HepG2 (cell line): Measurements from ENCODE around the gene CHST12. TPM values are rescaled to one million over a fixed set of nuclear protein-coding genes. Genes with fewer than 3 reads are reported as not detected.

Source experiments
- ATAC-seq: fragments of 200-7000 bp; cut with Tn5 transposase; 3 replicates; pipeline ENCODE4 v1.9.1; 2020; ENCODE audit warnings: mild to moderate bottlenecking, moderate library complexity
- BruUV-seq: library from RNA; stranded (reverse); fragments of 400-500 nt; replicated peaks from 2 replicates; lab custom pipeline; 2021; lab: Mats Ljungman, UMichigan
- CTCF ChIA-PET: fragments of 300-600 bp; formaldehyde crosslinking; extraction: SDS; loops from one replicate; lab custom pipeline; 2021; ENCODE audit warnings: low total read pairs, inconsistent platforms, low intra/inter-chr PET ratio; lab: Yijun Ruan, JAX
- POLR2A ChIA-PET: fragments of 350-600 bp; sonication (Branson Sonifier 250); formaldehyde crosslinking; loops from one replicate; lab custom pipeline; 2020; ENCODE audit warnings: antibody characterized with exemption, inconsistent platforms; lab: Yijun Ruan, JAX
- DNase-seq: peaks from one replicate; pipeline ENCODE4 v3.0.0-alpha.2; 2015; ENCODE audit warnings: low spot score
- FAIRE-seq: peaks from 3 replicates; lab custom pipeline; 2011; peaks lifted over from hg19 to GRCh38; lab: Jason Lieb, UNC
- H2AFZ ChIP-seq: one replicate; pipeline ENCODE4 v1.6.1; 2011; ENCODE audit warnings: low read length, inconsistent platforms
- H3K27ac ChIP-seq: fragments of 300-600 bp; 3 replicates; pipeline ENCODE4 v1.8.0; 2011; ENCODE audit warnings: mixed run types, mild to moderate bottlenecking, mixed read lengths, low read length, inconsistent platforms; ENCODE audit not compliant: insufficient read depth; ENCODE audit errors: extremely low read length
- H3K27me3 ChIP-seq, 2 experiments: fragments of 200-600 bp in 1 of 2; 2 replicates in 1 of 2; 3 replicates in 1 of 2; pipeline versions ENCODE4 v1.6.0 to v1.8.0; 2011; ENCODE audit warnings: low read length in 2 of 2, mild to moderate bottlenecking in 2 of 2, moderate library complexity in 2 of 2, inconsistent platforms in 1 of 2; ENCODE audit not compliant: insufficient read depth in 2 of 2, control insufficient read depth in 1 of 2
- H3K36me3 ChIP-seq, 2 experiments: fragments of 200-600 bp in 1 of 2; replicated peaks in 1 of 2; 2 replicates in 1 of 2; 3 replicates in 1 of 2; pipeline versions ENCODE4 v1.5.1 to v1.8.0; 2011; ENCODE audit warnings: low read length in 2 of 2, inconsistent platforms in 1 of 2; ENCODE audit not compliant: insufficient read depth in 2 of 2, control insufficient read depth in 1 of 2
- H3K4me1 ChIP-seq: 2 replicates; pipeline ENCODE4 v1.5.1; 2012; ENCODE audit warnings: low read length, inconsistent platforms; ENCODE audit not compliant: insufficient read depth
- H3K4me2 ChIP-seq: 2 replicates; pipeline ENCODE4 v1.6.0; 2011; ENCODE audit warnings: low read depth, low read length, inconsistent platforms
- H3K4me3 ChIP-seq, 3 experiments: fragments of 200-600 bp in 1 of 3; sonication (generic), shearing (Covaris generic) in 1 of 3; replicated peaks in 1 of 3; 2 replicates each; pipeline ENCODE4 v1.5.1; 2011 to 2016; ENCODE audit warnings: low read length in 3 of 3, inconsistent platforms in 2 of 3, low read depth in 2 of 3, mild to moderate bottlenecking in 2 of 3, control low read depth in 1 of 3, mixed read lengths in 1 of 3; ENCODE audit not compliant: insufficient read depth in 1 of 3
- H3K79me2 ChIP-seq: one replicate; pipeline ENCODE4 v1.6.1; 2011; ENCODE audit warnings: low read length, inconsistent platforms; ENCODE audit not compliant: insufficient read depth
- H3K9ac ChIP-seq: 2 replicates; pipeline ENCODE4 v1.6.0; 2011; ENCODE audit warnings: mild to moderate bottlenecking, low read depth, low read length, inconsistent platforms; ENCODE audit not compliant: insufficient read depth
- H3K9me3 ChIP-seq: 2 replicates; pipeline ENCODE4 v1.5.1; 2012; ENCODE audit warnings: mild to moderate bottlenecking, low read length
- H4K20me1 ChIP-seq: 2 replicates; pipeline ENCODE4 v1.6.0; 2011; ENCODE audit warnings: inconsistent platforms, mild to moderate bottlenecking, low read length, moderate library complexity; ENCODE audit not compliant: insufficient read depth
- AKAP8 ChIP-seq: sonication (generic); formaldehyde crosslinking; IDR thresholded peaks from 2 replicates; pipeline ENCODE4 v1.5.1; 2020; ENCODE audit warnings: mild to moderate bottlenecking, missing genetic modification reagents
- ARID2 ChIP-seq: sonication (generic); formaldehyde crosslinking; IDR thresholded peaks from 2 replicates; pipeline ENCODE4 v1.8.1; 2022; ENCODE audit warnings: mild to moderate bottlenecking, missing genetic modification reagents, borderline replicate concordance
- CBFB ChIP-seq: sonication (generic); formaldehyde crosslinking; IDR thresholded peaks from 2 replicates; pipeline ENCODE4 v1.4.0; 2020; ENCODE audit warnings: missing genetic modification reagents
- CHD4 ChIP-seq: fragments of 200-600 bp; sonication (generic); IDR thresholded peaks from 2 replicates; pipeline ENCODE4 v1.7.0; 2017; ENCODE audit warnings: mild to moderate bottlenecking, low read length, borderline replicate concordance
- ETV5 ChIP-seq: IDR thresholded peaks from 2 replicates; pipeline ENCODE4 v1.6.1; 2018; ENCODE audit warnings: missing biosample characterization, missing genetic modification reagents, inconsistent platforms, borderline replicate concordance
- FLYWCH1 ChIP-seq: sonication (generic); formaldehyde crosslinking; IDR thresholded peaks from 2 replicates; pipeline ENCODE4 v1.8.1; 2023; ENCODE audit warnings: mild to moderate bottlenecking, missing genetic modification reagents
- GATAD1 ChIP-seq: IDR thresholded peaks from 2 replicates; pipeline ENCODE4 v1.6.1; 2016; ENCODE audit warnings: missing genetic modification reagents, missing compliant biosample characterization
- HMG20B ChIP-seq: conservative IDR thresholded peaks from 2 replicates; pipeline ENCODE4 v1.6.1; 2016; ENCODE audit warnings: missing genetic modification reagents, missing compliant biosample characterization
- ISX ChIP-seq: sonication (generic); formaldehyde crosslinking; conservative IDR thresholded peaks from 2 replicates; pipeline ENCODE4 v1.5.0; 2020; ENCODE audit warnings: missing genetic modification reagents
- MLXIP ChIP-seq: sonication (generic); formaldehyde crosslinking; IDR thresholded peaks from 2 replicates; pipeline ENCODE4 v1.9.0; 2021; ENCODE audit warnings: missing genetic modification reagents, borderline replicate concordance
- MTERF4 ChIP-seq: sonication (generic); formaldehyde crosslinking; IDR thresholded peaks from 2 replicates; pipeline ENCODE4 v1.8.0; 2023; ENCODE audit warnings: mild to moderate bottlenecking, missing genetic modification reagents
- MTF1 ChIP-seq: sonication (generic); formaldehyde crosslinking; IDR thresholded peaks from 2 replicates; pipeline ENCODE4 v1.5.0; 2020; ENCODE audit warnings: missing genetic modification reagents
- PAWR ChIP-seq: sonication (generic); formaldehyde crosslinking; IDR thresholded peaks from 2 replicates; pipeline ENCODE4 v1.4.0; 2020; ENCODE audit warnings: missing genetic modification reagents, mild to moderate bottlenecking, borderline replicate concordance
- PHF21A ChIP-seq: sonication (generic); formaldehyde crosslinking; IDR thresholded peaks from 2 replicates; pipeline ENCODE4 v1.5.0; 2020; ENCODE audit warnings: mild to moderate bottlenecking, missing genetic modification reagents
- SMAD9 ChIP-seq: sonication (generic); formaldehyde crosslinking; IDR thresholded peaks from 2 replicates; pipeline ENCODE4 v1.5.1; 2020; ENCODE audit warnings: mild to moderate bottlenecking, missing genetic modification reagents
- ZFX ChIP-seq: sonication (generic); formaldehyde crosslinking; IDR thresholded peaks from 2 replicates; pipeline ENCODE4 v1.4.0; 2020; ENCODE audit warnings: mild to moderate bottlenecking, low read depth, missing genetic modification reagents, moderate library complexity
- ZNF672 ChIP-seq: sonication (generic); formaldehyde crosslinking; IDR thresholded peaks from 2 replicates; pipeline ENCODE4 v1.8.1; 2022; ENCODE audit warnings: missing genetic modification reagents
- ZNF749 ChIP-seq: sonication (generic); formaldehyde crosslinking; IDR thresholded peaks from 2 replicates; pipeline ENCODE4 v1.8.0; 2022; ENCODE audit warnings: mild to moderate bottlenecking, missing genetic modification reagents, moderate library complexity, borderline replicate concordance
- WGBS: methylation state at CpG from one replicate; pipeline ENCODE4 v1.1.6; 2017; ENCODE audit warnings: low lambda C conversion rate; 5-methylcytosine and 5-hydroxymethylcytosine counted together
- in situ Hi-C: cut with HindIII; loops from 2 replicates; pipeline ENCODE4 v1.10.0; 2017; ENCODE audit warnings: low pct_unique_long_range_greater_than_20kb; ENCODE audit not compliant: extremely low pct_ligation_motif_present
- intact Hi-C: fragments of 100-400 bp; cut with micrococcal nuclease; formaldehyde crosslinking; loops from one replicate; pipeline ENCODE4 v1.10.0; 2022; ENCODE audit not compliant: unreplicated experiment
- polyA plus RNA-seq, 8 experiments: library from polyadenylated mRNA; depleted of rRNA in 3 of 8; stranded (reverse) in 7 of 8; unstranded in 1 of 8; fragments of >200 nt; fragmentation: Illumina TruSeq in 4 of 8; extraction: Trizol in 4 of 8; gene quantifications; 2 replicates each; pipeline versions ENCODE4 v1.2.1 to v1.2.3, GENCODE V29; 2011 to 2016; ENCODE audit warnings: low read depth in 4 of 8, missing spikeins in 1 of 8, mixed read lengths in 1 of 8; ENCODE audit not compliant: insufficient read depth in 1 of 8
- total RNA-seq, 5 experiments: library from RNA; depleted of rRNA; stranded (reverse); fragments of >200 nt; fragmentation: Illumina TruSeq; extraction: Trizol; gene quantifications; 2 replicates each; pipeline ENCODE4 v1.2.3, GENCODE V29; 2016; ENCODE audit warnings: low read depth in 1 of 5
- TF ChIP-seq, protein P1 (sequence below): sonication (generic); formaldehyde crosslinking; IDR thresholded peaks from 2 replicates; pipeline ENCODE4 v1.5.1; 2020; ENCODE audit warnings: missing genetic modification reagents, mild to moderate bottlenecking, borderline replicate concordance
- TF ChIP-seq, protein P2 (sequence below): sonication (generic); formaldehyde crosslinking; IDR thresholded peaks from 2 replicates; pipeline ENCODE4 v1.8.0; 2022; ENCODE audit warnings: missing genetic modification reagents, mild to moderate bottlenecking, borderline replicate concordance

CHST12 gene
- total and polyA plus RNA-seq, 2 of the 13 experiments (the other 11 are each of a cell fraction or from before 2014, with no cell fraction given), result 6.4 to 15.8 TPM

- intact Hi-C loops (no loop called here), in situ Hi-C loops (no loop called here)
- no peak overlapping the region for H2AFZ ChIP-seq
- BruUV-seq, result no TSS peak
- DNase-seq (no peak), ATAC-seq (no peak), FAIRE-seq (no peak)
- H3K79me2 ChIP-seq, result no peaks in the 10 kb centered on the region
- no peaks in the 10 kb centered on the region for H4K20me1 ChIP-seq
- peaks cover 21 to 71% of the 10 kb centered on the region in 2 experiments for H3K27me3 ChIP-seq
- H3K36me3 ChIP-seq, result no peaks in the 10 kb centered on the region
- no peak overlapping the region for H3K9ac ChIP-seq
- H3K4me1 ChIP-seq, result no peaks in the 10 kb centered on the region
- H3K4me3 ChIP-seq, result no peak overlapping the region
- WGBS, result 10% methylated on average over 6 of the region's 25 CpGs
- ChIA-PET POLR2A (no interaction called here), CTCF (no interaction called here)
- TF ChIP-seq ZFX (no peak), CBFB (CRISPR knock-in tag) (no peak), ARID2 (CRISPR knock-in tag) (no peak), ZNF749 (CRISPR knock-in tag) (no peak), MLXIP (CRISPR knock-in tag) (no peak), FLYWCH1 (CRISPR knock-in tag) (no peak), ZNF672 (no peak), CHD4 (no peak), ISX (CRISPR knock-in tag) (no peak), GATAD1 (CRISPR knock-in tag) (no peak), HMG20B (CRISPR knock-in tag) (no peak), SMAD9 (CRISPR knock-in tag) (no peak), PAWR (CRISPR knock-in tag) (no peak), AKAP8 (CRISPR knock-in tag) (no peak), MTERF4 (CRISPR knock-in tag) (no peak), MTF1 (CRISPR knock-in tag) (no peak), ETV5 (CRISPR knock-in tag) (no peak), PHF21A (no peak)
- TF ChIP-seq, protein P1, sequence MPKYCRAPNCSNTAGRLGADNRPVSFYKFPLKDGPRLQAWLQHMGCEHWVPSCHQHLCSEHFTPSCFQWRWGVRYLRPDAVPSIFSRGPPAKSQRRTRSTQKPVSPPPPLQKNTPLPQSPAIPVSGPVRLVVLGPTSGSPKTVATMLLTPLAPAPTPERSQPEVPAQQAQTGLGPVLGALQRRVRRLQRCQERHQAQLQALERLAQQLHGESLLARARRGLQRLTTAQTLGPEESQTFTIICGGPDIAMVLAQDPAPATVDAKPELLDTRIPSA (CRISPR knock-in tag), result no peak
- TF ChIP-seq, protein P2, sequence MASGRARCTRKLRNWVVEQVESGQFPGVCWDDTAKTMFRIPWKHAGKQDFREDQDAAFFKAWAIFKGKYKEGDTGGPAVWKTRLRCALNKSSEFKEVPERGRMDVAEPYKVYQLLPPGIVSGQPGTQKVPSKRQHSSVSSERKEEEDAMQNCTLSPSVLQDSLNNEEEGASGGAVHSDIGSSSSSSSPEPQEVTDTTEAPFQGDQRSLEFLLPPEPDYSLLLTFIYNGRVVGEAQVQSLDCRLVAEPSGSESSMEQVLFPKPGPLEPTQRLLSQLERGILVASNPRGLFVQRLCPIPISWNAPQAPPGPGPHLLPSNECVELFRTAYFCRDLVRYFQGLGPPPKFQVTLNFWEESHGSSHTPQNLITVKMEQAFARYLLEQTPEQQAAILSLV (CRISPR knock-in tag), result no peak
- no peaks in the 10 kb centered on the region for H3K9me3 ChIP-seq
- H3K27ac ChIP-seq, result no peak overlapping the region
- H3K4me2 ChIP-seq, result no peak overlapping the region
Observed at GRCh38 chr7:2497500-2498336, 94.3 kb downstream of the CHST12 start.
